HepG2 (cell line): ENCODE measurements around the gene OR6S1. TPM values are rescaled to one million over a fixed set of nuclear protein-coding genes. Genes with fewer than 3 reads are reported as not detected.
A peak's percentile ranks its signal among the peaks of the same experiment; 100 is the strongest.

Experiments used
- ATAC-seq: fragments of 200-7000 bp; cut with Tn5 transposase; 3 replicates; pipeline ENCODE4 v1.9.1; 2020; ENCODE audit warnings: mild to moderate bottlenecking, moderate library complexity
- BruUV-seq: library from RNA; stranded (reverse); fragments of 400-500 nt; replicated peaks from 2 replicates; lab custom pipeline; 2021; lab: Mats Ljungman, UMichigan
- CTCF ChIA-PET: fragments of 300-600 bp; formaldehyde crosslinking; extraction: SDS; loops from one replicate; lab custom pipeline; 2021; ENCODE audit warnings: low total read pairs, inconsistent platforms, low intra/inter-chr PET ratio; lab: Yijun Ruan, JAX
- POLR2A ChIA-PET: fragments of 350-600 bp; sonication (Branson Sonifier 250); formaldehyde crosslinking; loops from one replicate; lab custom pipeline; 2020; ENCODE audit warnings: antibody characterized with exemption, inconsistent platforms; lab: Yijun Ruan, JAX
- DNase-seq: peaks from one replicate; pipeline ENCODE4 v3.0.0-alpha.2; 2015; ENCODE audit warnings: low spot score
- FAIRE-seq: peaks from 3 replicates; lab custom pipeline; 2011; peaks lifted over from hg19 to GRCh38; lab: Jason Lieb, UNC
- H2AFZ ChIP-seq: one replicate; pipeline ENCODE4 v1.6.1; 2011; ENCODE audit warnings: low read length, inconsistent platforms
- H3K27ac ChIP-seq: fragments of 300-600 bp; 3 replicates; pipeline ENCODE4 v1.8.0; 2011; ENCODE audit warnings: mixed run types, mild to moderate bottlenecking, mixed read lengths, low read length, inconsistent platforms; ENCODE audit not compliant: insufficient read depth; ENCODE audit errors: extremely low read length
- H3K27me3 ChIP-seq, 2 experiments: fragments of 200-600 bp in 1 of 2; 2 replicates in 1 of 2; 3 replicates in 1 of 2; pipeline versions ENCODE4 v1.6.0 to v1.8.0; 2011; ENCODE audit warnings: low read length in 2 of 2, mild to moderate bottlenecking in 2 of 2, moderate library complexity in 2 of 2, inconsistent platforms in 1 of 2; ENCODE audit not compliant: insufficient read depth in 2 of 2, control insufficient read depth in 1 of 2
- H3K36me3 ChIP-seq, 2 experiments: fragments of 200-600 bp in 1 of 2; replicated peaks in 1 of 2; 2 replicates in 1 of 2; 3 replicates in 1 of 2; pipeline versions ENCODE4 v1.5.1 to v1.8.0; 2011; ENCODE audit warnings: low read length in 2 of 2, inconsistent platforms in 1 of 2; ENCODE audit not compliant: insufficient read depth in 2 of 2, control insufficient read depth in 1 of 2
- H3K4me1 ChIP-seq: 2 replicates; pipeline ENCODE4 v1.5.1; 2012; ENCODE audit warnings: low read length, inconsistent platforms; ENCODE audit not compliant: insufficient read depth
- H3K4me2 ChIP-seq: 2 replicates; pipeline ENCODE4 v1.6.0; 2011; ENCODE audit warnings: low read depth, low read length, inconsistent platforms
- H3K4me3 ChIP-seq, 3 experiments: fragments of 200-600 bp in 1 of 3; sonication (generic), shearing (Covaris generic) in 1 of 3; replicated peaks in 1 of 3; 2 replicates each; pipeline ENCODE4 v1.5.1; 2011 to 2016; ENCODE audit warnings: low read length in 3 of 3, inconsistent platforms in 2 of 3, low read depth in 2 of 3, mild to moderate bottlenecking in 2 of 3, control low read depth in 1 of 3, mixed read lengths in 1 of 3; ENCODE audit not compliant: insufficient read depth in 1 of 3
- H3K79me2 ChIP-seq: one replicate; pipeline ENCODE4 v1.6.1; 2011; ENCODE audit warnings: low read length, inconsistent platforms; ENCODE audit not compliant: insufficient read depth
- H3K9ac ChIP-seq: 2 replicates; pipeline ENCODE4 v1.6.0; 2011; ENCODE audit warnings: mild to moderate bottlenecking, low read depth, low read length, inconsistent platforms; ENCODE audit not compliant: insufficient read depth
- H3K9me3 ChIP-seq: 2 replicates; pipeline ENCODE4 v1.5.1; 2012; ENCODE audit warnings: mild to moderate bottlenecking, low read length
- H4K20me1 ChIP-seq: 2 replicates; pipeline ENCODE4 v1.6.0; 2011; ENCODE audit warnings: inconsistent platforms, mild to moderate bottlenecking, low read length, moderate library complexity; ENCODE audit not compliant: insufficient read depth
- BCL3 ChIP-seq: sonication (generic); formaldehyde crosslinking; IDR thresholded peaks from 2 replicates; pipeline ENCODE4 v1.5.1; 2020; ENCODE audit warnings: mild to moderate bottlenecking, missing genetic modification reagents, moderate library complexity
- STAG1 ChIP-seq: sonication (generic); formaldehyde crosslinking; IDR thresholded peaks from 2 replicates; pipeline ENCODE4 v1.4.0; 2020; ENCODE audit warnings: missing genetic modification reagents
- ZBTB4 ChIP-seq: sonication (generic); formaldehyde crosslinking; IDR thresholded peaks from 2 replicates; pipeline ENCODE4 v1.4.0; 2020; ENCODE audit warnings: missing genetic modification reagents, mild to moderate bottlenecking, borderline replicate concordance
- ZNF44 ChIP-seq: sonication (generic); formaldehyde crosslinking; IDR thresholded peaks from 2 replicates; pipeline ENCODE4 v1.5.1; 2020; ENCODE audit warnings: mild to moderate bottlenecking, missing genetic modification reagents
- WGBS: methylation state at CpG from one replicate; pipeline ENCODE4 v1.1.6; 2017; ENCODE audit warnings: low lambda C conversion rate; 5-methylcytosine and 5-hydroxymethylcytosine counted together
- in situ Hi-C: cut with HindIII; loops from 2 replicates; pipeline ENCODE4 v1.10.0; 2017; ENCODE audit warnings: low pct_unique_long_range_greater_than_20kb; ENCODE audit not compliant: extremely low pct_ligation_motif_present
- intact Hi-C: fragments of 100-400 bp; cut with micrococcal nuclease; formaldehyde crosslinking; loops from one replicate; pipeline ENCODE4 v1.10.0; 2022; ENCODE audit not compliant: unreplicated experiment
- polyA plus RNA-seq, 8 experiments: library from polyadenylated mRNA; depleted of rRNA in 3 of 8; stranded (reverse) in 7 of 8; unstranded in 1 of 8; fragments of >200 nt; fragmentation: Illumina TruSeq in 4 of 8; extraction: Trizol in 4 of 8; gene quantifications; 2 replicates each; pipeline versions ENCODE4 v1.2.1 to v1.2.3, GENCODE V29; 2011 to 2016; ENCODE audit warnings: low read depth in 4 of 8, missing spikeins in 1 of 8, mixed read lengths in 1 of 8; ENCODE audit not compliant: insufficient read depth in 1 of 8
- total RNA-seq, 5 experiments: library from RNA; depleted of rRNA; stranded (reverse); fragments of >200 nt; fragmentation: Illumina TruSeq; extraction: Trizol; gene quantifications; 2 replicates each; pipeline ENCODE4 v1.2.3, GENCODE V29; 2016; ENCODE audit warnings: low read depth in 1 of 5

Gene OR6S1
- total and polyA plus RNA-seq, 2 of the 13 experiments (the other 11 are each of a cell fraction or from before 2014, with no cell fraction given): 0.09 TPM; not detected in 1

GRCh38 chr14:20662968-20663732 is 21.7 kb upstream of the OR6S1 start (continued):
- TF ChIP-seq ZBTB4 (CRISPR knock-in tag) (peak; percentile 69; the same call in 1 of the 2 replicates), STAG1 (CRISPR knock-in tag) (peak; percentile 90)

- Histone ChIP-seq H3K79me2 (no peaks in the 10 kb centered on the region), H3K4me3 (no peak overlapping the region), H3K27ac (no peak overlapping the region), H3K27me3 (peaks cover 0 to 10% of the 10 kb centered on the region in 2 experiments; a peak in 3 of 5 replicates), H4K20me1 (no peaks in the 10 kb centered on the region), H3K9ac (no peak overlapping the region), H3K9me3 (no peaks in the 10 kb centered on the region), H2AFZ (no peak overlapping the region), H3K36me3 (no peaks in the 10 kb centered on the region), H3K4me1 (peaks cover 80% of the 10 kb centered on the region), H3K4me2 (peak overlapping the region; percentile 26)
- no peak for FAIRE-seq
- POLR2A ChIA-PET: interaction anchor here (5.6 kb wide), 1 partner anchor 22 kb away, joined by 63 read pairs; the partner anchor contains the start of gene RNASE4
- WGBS: 8% methylated on average over 2 of the region's 2 CpGs
- peak; percentile 39 for ATAC-seq
- no peak for TF ChIP-seq BCL3 (CRISPR knock-in tag)
- peak; percentile 93 for TF ChIP-seq ZNF44 (CRISPR knock-in tag)
- CTCF ChIA-PET: interaction anchor here (8.0 kb wide), 1 partner anchor 30 kb away, joined by 70 read pairs; no protein-coding TSS in a partner anchor
- no peak for DNase-seq
- no TSS peak for BruUV-seq
- in situ Hi-C loops (no loop called here), intact Hi-C loops (no loop called here)
These were observed 19.7 kb upstream of the OR6S1 start for GRCh38 chr14:20661197-20661596.
